K562 (cell line): ENCODE results near the gene PELI1. TPM values are rescaled to one million over a fixed set of nuclear protein-coding genes. Genes with fewer than 3 reads are reported as not detected.

Experiments
- COPS2 ChIP-seq: fragments of 450-650 bp; conservative IDR thresholded peaks from 2 replicates; pipeline ENCODE4 v1.6.1; 2016; ENCODE audit warnings: mild to moderate bottlenecking, moderate library complexity
- SPI1 ChIP-seq: IDR thresholded peaks from 2 replicates; pipeline ENCODE4 v1.6.1; 2011; ENCODE audit warnings: low read depth, low read length, control low read depth, borderline replicate concordance
- YBX1 ChIP-seq: fragments of 450-650 bp; IDR thresholded peaks from 2 replicates; pipeline ENCODE4 v1.7.1; 2016; ENCODE audit warnings: mild to moderate bottlenecking
- ZKSCAN3 ChIP-seq: fragments of 250-450 bp; sonication (Bioruptor Pico); IDR thresholded peaks from 2 replicates; pipeline ENCODE4 v1.4.0; 2020
- polyA plus RNA-seq, 8 experiments: library from polyadenylated mRNA; depleted of rRNA in 4 of 8; stranded (reverse) in 5 of 8; unstranded in 3 of 8; fragments of >200 nt; fragmentation: Nextera tagmentation in 2 of 8; fragmentation: Illumina TruSeq in 1 of 8; extraction: Ambion mirVana in 2 of 8; extraction: Trizol in 1 of 8; gene quantifications; 2 replicates each; pipeline versions ENCODE4 v1.2.1 to v1.2.3, GENCODE V29; 2011 to 2014; ENCODE audit warnings: inconsistent platforms in 1 of 8, missing spikeins in 1 of 8
- total RNA-seq, 7 experiments: library from RNA; depleted of rRNA in 6 of 7; stranded (reverse); fragments of >200 nt in 6 of 7; fragmentation: Illumina TruSeq in 2 of 7; extraction: Trizol in 2 of 7; gene quantifications; 2 replicates each; pipeline versions ENCODE4 v1.2.1 to v1.2.3, GENCODE V29; 2011 to 2021; ENCODE audit warnings: low replicate concordance in 1 of 7
- TF ChIP-seq, protein P1 (sequence below), 2 experiments: fragments of 450-650 bp; formaldehyde crosslinking in 1 of 2; IDR thresholded peaks; 2 replicates each; pipeline versions ENCODE4 v1.4.0 to v1.6.1; 2014 to 2020; ENCODE audit warnings: mild to moderate bottlenecking in 2 of 2, borderline replicate concordance in 1 of 2, low read depth in 1 of 2
- TF ChIP-seq, protein P2 (sequence below), 2 experiments: fragments of 450-650 bp in 1 of 2; sonication (generic) in 1 of 2; formaldehyde crosslinking in 1 of 2; IDR thresholded peaks in 1 of 2; conservative IDR thresholded peaks in 1 of 2; 2 replicates each; pipeline versions ENCODE4 v1.6.1 to v1.8.1; 2016 to 2023; ENCODE audit warnings: mild to moderate bottlenecking in 2 of 2, moderate library complexity in 2 of 2, inconsistent platforms in 1 of 2, missing genetic modification reagents in 1 of 2
- TF ChIP-seq, protein P3 (sequence below): fragments of 450-650 bp; IDR thresholded peaks from 2 replicates; pipeline ENCODE4 v1.6.1; 2016; ENCODE audit warnings: low read depth

The PELI1 gene
- total and polyA plus RNA-seq, 9 of the 15 experiments (the other 6 are each of a cell fraction or from before 2014, with no cell fraction given), result 3.3 to 19.2 (median 12.5) TPM

DNA sequence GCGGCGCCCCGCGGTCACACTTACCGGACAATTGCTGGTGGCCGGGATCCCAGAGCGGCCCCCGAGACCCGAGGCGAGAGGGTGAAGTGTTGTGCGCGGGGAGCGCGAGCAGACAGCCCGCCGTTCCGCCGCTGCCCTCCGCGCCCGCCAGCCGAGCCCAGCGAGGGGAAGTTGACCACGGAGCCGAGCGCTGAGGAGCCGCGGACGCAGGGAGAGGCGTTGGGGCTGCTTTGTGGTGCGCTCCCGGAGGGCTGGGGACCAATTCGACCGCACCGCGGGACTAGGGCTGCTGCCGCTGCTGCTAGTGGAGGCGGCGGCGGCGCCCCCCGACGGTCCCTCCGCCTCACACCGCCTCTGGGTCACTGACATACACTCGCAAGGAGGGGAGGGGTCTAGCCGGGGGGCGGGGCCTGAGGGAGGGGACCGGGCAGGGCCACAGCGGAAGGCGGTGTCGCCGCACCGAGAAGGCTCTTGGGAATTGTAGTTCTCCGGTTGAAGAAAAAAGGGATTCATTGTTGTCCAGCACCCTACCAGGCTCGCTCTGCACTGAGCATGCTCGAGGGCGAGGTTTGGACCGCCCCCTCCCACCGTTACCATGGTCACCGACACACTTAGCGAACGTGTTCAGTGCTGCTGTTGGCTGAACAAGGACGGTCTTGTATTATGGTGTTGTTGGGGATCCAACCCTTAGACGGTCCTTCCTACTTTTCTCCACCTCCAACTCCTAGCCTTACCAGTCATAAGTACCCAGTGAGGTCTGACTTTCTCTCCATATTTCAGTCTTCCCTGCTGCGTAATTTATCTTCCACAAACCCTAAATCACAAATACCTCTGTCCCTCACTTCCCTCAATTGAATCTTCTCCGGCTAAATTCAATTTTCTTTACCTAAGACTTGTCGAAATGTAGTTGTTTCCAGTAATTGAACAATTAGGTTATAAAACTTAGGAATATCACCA, at the start of gene PELI1 (continued):
- TF ChIP-seq, protein P1, sequence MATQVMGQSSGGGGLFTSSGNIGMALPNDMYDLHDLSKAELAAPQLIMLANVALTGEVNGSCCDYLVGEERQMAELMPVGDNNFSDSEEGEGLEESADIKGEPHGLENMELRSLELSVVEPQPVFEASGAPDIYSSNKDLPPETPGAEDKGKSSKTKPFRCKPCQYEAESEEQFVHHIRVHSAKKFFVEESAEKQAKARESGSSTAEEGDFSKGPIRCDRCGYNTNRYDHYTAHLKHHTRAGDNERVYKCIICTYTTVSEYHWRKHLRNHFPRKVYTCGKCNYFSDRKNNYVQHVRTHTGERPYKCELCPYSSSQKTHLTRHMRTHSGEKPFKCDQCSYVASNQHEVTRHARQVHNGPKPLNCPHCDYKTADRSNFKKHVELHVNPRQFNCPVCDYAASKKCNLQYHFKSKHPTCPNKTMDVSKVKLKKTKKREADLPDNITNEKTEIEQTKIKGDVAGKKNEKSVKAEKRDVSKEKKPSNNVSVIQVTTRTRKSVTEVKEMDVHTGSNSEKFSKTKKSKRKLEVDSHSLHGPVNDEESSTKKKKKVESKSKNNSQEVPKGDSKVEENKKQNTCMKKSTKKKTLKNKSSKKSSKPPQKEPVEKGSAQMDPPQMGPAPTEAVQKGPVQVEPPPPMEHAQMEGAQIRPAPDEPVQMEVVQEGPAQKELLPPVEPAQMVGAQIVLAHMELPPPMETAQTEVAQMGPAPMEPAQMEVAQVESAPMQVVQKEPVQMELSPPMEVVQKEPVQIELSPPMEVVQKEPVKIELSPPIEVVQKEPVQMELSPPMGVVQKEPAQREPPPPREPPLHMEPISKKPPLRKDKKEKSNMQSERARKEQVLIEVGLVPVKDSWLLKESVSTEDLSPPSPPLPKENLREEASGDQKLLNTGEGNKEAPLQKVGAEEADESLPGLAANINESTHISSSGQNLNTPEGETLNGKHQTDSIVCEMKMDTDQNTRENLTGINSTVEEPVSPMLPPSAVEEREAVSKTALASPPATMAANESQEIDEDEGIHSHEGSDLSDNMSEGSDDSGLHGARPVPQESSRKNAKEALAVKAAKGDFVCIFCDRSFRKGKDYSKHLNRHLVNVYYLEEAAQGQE (IDR thresholded peaks at IDR 0.05; ENCODE audit: borderline replicate concordance), result peak; percentile 33
- TF ChIP-seq, protein P1 (CRISPR knock-in tag; IDR thresholded peaks at IDR 0.05; ENCODE audit: low read depth), result no peak
- TF ChIP-seq, protein P2, sequence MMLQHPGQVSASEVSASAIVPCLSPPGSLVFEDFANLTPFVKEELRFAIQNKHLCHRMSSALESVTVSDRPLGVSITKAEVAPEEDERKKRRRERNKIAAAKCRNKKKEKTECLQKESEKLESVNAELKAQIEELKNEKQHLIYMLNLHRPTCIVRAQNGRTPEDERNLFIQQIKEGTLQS (IDR thresholded peaks at IDR 0.05), result no peak
- TF ChIP-seq, protein P2 (CRISPR knock-in tag; conservative IDR thresholded peaks at IDR 0.05), result no peak
- TF ChIP-seq SPI1 (no peak), COPS2 (no peak), ZKSCAN3 (CRISPR knock-in tag) (no peak), YBX1 (no peak)
- TF ChIP-seq, protein P3, sequence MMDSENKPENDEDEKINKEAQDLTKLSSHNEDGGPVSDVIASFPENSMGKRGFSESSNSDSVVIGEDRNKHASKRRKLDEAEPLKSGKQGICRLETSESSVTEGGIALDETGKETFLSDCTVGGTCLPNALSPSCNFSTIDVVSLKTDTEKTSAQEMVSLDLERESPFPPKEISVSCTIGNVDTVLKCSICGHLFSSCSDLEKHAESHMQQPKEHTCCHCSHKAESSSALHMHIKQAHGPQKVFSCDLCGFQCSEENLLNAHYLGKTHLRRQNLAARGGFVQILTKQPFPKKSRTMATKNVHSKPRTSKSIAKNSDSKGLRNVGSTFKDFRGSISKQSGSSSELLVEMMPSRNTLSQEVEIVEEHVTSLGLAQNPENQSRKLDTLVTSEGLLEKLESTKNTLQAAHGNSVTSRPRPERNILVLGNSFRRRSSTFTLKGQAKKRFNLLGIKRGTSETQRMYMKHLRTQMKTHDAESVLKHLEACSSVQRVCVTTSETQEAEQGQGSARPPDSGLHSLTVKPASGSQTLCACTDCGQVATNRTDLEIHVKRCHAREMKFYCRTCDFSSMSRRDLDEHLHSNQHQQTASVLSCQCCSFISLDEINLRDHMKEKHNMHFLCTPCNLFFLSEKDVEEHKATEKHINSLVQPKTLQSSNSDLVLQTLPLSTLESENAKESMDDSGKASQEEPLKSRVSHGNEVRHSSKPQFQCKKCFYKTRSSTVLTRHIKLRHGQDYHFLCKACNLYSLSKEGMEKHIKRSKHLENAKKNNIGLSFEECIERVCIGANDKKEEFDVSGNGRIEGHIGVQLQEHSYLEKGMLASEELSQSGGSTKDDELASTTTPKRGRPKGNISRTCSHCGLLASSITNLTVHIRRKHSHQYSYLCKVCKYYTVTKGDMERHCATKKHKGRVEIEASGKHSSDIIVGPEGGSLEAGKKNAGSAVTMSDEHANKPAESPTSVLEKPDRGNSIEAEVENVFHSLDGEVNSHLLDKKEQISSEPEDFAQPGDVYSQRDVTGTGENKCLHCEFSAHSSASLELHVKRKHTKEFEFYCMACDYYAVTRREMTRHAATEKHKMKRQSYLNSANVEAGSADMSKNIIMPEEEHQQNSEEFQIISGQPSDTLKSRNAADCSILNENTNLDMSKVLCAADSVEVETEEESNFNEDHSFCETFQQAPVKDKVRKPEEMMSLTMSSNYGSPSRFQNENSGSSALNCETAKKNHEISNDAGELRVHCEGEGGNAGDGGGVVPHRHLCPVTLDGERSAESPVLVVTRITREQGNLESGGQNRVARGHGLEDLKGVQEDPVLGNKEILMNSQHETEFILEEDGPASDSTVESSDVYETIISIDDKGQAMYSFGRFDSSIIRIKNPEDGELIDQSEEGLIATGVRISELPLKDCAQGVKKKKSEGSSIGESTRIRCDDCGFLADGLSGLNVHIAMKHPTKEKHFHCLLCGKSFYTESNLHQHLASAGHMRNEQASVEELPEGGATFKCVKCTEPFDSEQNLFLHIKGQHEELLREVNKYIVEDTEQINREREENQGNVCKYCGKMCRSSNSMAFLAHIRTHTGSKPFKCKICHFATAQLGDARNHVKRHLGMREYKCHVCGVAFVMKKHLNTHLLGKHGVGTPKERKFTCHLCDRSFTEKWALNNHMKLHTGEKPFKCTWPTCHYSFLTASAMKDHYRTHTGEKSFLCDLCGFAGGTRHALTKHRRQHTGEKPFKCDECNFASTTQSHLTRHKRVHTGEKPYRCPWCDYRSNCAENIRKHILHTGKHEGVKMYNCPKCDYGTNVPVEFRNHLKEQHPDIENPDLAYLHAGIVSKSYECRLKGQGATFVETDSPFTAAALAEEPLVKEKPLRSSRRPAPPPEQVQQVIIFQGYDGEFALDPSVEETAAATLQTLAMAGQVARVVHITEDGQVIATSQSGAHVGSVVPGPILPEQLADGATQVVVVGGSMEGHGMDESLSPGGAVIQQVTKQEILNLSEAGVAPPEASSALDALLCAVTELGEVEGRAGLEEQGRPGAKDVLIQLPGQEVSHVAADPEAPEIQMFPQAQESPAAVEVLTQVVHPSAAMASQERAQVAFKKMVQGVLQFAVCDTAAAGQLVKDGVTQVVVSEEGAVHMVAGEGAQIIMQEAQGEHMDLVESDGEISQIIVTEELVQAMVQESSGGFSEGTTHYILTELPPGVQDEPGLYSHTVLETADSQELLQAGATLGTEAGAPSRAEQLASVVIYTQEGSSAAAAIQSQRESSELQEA, result no peak
